ENCODE results near the gene SYTL1. TPM values are rescaled to one million over a fixed set of nuclear protein-coding genes. Genes with fewer than 3 reads are reported as not detected.

SYTL1 gene
- total RNA-seq, 4 donors from 2014 or later: 12.4 to 23.9 (median 18.4) TPM

DNA sequence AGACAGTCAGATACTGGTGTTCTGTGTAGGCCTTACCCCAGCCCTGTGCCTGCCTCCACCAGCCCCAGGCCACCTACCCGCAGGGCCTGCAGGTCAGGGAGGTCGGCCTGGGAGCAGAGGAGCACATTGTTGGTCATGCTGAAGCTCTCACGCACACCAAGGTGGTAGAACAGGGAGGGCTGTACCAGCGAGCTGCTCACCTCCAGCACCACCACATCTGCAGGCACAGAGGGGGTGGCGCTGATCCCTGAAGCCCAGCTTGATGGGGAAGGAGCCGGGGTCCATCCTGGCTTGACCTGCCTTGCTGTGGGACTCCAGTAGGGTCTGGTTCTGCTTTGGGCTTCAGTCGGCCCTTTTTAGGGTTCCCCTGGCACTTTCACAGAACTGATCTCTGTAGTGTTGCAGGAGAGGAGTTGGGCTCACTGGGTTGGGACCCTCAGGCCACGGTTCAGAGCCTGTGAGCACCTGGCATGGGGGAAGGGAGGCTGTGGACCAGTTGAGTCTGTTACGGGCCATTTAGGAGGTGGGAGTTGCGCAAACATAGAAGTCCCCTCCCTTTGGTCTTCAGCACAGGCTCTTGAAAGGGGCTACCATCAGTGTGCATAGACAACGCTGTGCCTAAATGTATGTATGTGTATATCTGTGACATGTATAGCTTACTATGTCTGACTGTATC, 23.0 kb downstream of the SYTL1 start:
- H3K4me1 ChIP-seq: peaks cover 5 to 20% of the 10 kb centered on the region in 2 donors
- no peak for TF ChIP-seq POLR2A (IDR thresholded peaks at IDR 0.05)
- TF ChIP-seq, protein P1, sequence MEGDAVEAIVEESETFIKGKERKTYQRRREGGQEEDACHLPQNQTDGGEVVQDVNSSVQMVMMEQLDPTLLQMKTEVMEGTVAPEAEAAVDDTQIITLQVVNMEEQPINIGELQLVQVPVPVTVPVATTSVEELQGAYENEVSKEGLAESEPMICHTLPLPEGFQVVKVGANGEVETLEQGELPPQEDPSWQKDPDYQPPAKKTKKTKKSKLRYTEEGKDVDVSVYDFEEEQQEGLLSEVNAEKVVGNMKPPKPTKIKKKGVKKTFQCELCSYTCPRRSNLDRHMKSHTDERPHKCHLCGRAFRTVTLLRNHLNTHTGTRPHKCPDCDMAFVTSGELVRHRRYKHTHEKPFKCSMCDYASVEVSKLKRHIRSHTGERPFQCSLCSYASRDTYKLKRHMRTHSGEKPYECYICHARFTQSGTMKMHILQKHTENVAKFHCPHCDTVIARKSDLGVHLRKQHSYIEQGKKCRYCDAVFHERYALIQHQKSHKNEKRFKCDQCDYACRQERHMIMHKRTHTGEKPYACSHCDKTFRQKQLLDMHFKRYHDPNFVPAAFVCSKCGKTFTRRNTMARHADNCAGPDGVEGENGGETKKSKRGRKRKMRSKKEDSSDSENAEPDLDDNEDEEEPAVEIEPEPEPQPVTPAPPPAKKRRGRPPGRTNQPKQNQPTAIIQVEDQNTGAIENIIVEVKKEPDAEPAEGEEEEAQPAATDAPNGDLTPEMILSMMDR (IDR thresholded peaks at IDR 0.05): no peak
- H3K4me3 ChIP-seq (replicated peaks in 1 of 3): peak overlapping the region in 1 of 3 donors; percentile 63
- H3K27ac ChIP-seq: peak overlapping the region in 2 of 3 donors; percentile 94 to 95
- no peaks in the 10 kb centered on the region for H3K9me3 ChIP-seq
- DNase-seq: no peak
- peaks cover 15 to 37% of the 10 kb centered on the region in 2 donors for H3K36me3 ChIP-seq
- no peaks in the 10 kb centered on the region for H3K27me3 ChIP-seq
- WGBS, 2 donors: 58 to 70% methylated on average over 7 of the region's 11 CpGs
- intact Hi-C loops (cut with DNase I): no loop called here

DNA sequence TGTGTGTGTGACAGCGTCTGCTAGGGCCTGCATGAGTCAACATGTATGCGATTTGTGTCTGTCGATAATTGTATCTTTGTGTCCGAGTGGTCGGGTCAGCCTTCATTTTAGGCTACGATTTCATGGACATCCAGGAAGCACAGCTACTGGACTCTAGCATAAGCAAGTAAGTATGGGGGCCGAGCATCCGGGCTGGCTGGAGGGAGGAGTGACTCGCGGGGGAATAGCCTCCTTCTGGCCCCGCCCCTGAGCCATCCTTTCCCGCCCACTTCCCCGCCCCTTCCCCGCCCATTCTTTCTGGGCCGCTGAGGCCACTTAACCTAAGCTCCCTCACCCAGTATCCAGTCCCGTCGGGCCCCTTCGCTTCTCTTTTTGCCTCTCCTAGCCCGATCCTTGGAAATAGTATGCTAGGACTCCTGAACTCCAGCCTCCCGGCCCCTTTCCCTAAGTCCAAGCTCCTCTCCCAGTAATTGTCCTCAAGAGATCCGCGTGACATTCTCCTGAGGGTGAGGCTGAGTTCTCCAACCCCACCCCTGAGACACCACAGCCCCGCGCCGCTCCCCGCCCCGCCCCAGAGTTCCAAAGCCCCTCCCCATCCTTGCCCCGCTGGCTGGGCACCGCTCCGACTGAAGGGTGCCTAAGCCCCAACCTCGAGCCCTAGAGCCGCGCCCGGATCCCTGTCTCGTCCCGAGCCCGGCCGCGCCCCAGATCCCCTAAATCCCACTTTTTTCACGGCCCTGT, 23.7 kb downstream of the SYTL1 start:
- H3K9me3 ChIP-seq: no peaks in the 10 kb centered on the region
- peaks cover 15 to 36% of the 10 kb centered on the region in 2 donors for H3K36me3 ChIP-seq
- 4 to 5% methylated on average over 35 to 40 of the region's 40 CpGs for WGBS, 2 donors
- H3K4me1 ChIP-seq: peaks cover 5 to 20% of the 10 kb centered on the region in 2 donors
- H3K27ac ChIP-seq: peak overlapping the region; percentile 86 to 95 (median 94)
- H3K4me3 ChIP-seq (replicated peaks in 1 of 3): peak overlapping the region; percentile 10 to 63 (median 51)
- DNase-seq: peak; percentile 88
- intact Hi-C loops (cut with DNase I): no loop called here
- H3K27me3 ChIP-seq: no peaks in the 10 kb centered on the region
- peak in 1 of 2 donors; percentile 63 for TF ChIP-seq POLR2A (IDR thresholded peaks at IDR 0.05)
- TF ChIP-seq, protein P1 (IDR thresholded peaks at IDR 0.05): no peak

DNA sequence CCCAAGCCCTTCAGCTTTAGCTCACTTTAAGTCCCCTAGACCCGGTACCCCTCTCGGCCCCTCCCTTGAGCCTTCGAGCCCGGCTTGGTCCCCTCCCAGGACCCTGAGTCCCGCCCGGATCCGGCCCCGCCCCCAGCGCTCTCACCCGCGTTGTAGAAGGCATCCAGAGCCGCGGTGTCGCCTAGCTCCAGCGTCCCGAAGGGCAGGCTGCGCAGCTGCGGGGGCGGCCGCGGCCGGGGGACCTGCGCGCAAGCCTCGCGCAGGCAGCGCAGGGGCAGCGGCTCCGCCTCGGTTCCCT, 24.2 kb downstream of the SYTL1 start:
- H3K4me1 ChIP-seq: peaks cover 5 to 20% of the 10 kb centered on the region in 2 donors
- WGBS, 2 donors: 0% methylated on average over 8 to 13 of the region's 30 CpGs
- no peaks in the 10 kb centered on the region for H3K27me3 ChIP-seq
- intact Hi-C loops (cut with DNase I): no loop called here
- DNase-seq: peak; percentile 88 to 92
- TF ChIP-seq, protein P1 (IDR thresholded peaks at IDR 0.05): no peak
- peak; percentile 24 to 49 for TF ChIP-seq POLR2A (IDR thresholded peaks at IDR 0.05)
- H3K36me3 ChIP-seq: peaks cover 14 to 31% of the 10 kb centered on the region in 2 donors
- peak overlapping the region; percentile 10 to 63 (median 51) for H3K4me3 ChIP-seq (replicated peaks in 1 of 3)
- H3K27ac ChIP-seq: peak overlapping the region; percentile 86 to 95 (median 94)
- H3K9me3 ChIP-seq: no peaks in the 10 kb centered on the region

DNA sequence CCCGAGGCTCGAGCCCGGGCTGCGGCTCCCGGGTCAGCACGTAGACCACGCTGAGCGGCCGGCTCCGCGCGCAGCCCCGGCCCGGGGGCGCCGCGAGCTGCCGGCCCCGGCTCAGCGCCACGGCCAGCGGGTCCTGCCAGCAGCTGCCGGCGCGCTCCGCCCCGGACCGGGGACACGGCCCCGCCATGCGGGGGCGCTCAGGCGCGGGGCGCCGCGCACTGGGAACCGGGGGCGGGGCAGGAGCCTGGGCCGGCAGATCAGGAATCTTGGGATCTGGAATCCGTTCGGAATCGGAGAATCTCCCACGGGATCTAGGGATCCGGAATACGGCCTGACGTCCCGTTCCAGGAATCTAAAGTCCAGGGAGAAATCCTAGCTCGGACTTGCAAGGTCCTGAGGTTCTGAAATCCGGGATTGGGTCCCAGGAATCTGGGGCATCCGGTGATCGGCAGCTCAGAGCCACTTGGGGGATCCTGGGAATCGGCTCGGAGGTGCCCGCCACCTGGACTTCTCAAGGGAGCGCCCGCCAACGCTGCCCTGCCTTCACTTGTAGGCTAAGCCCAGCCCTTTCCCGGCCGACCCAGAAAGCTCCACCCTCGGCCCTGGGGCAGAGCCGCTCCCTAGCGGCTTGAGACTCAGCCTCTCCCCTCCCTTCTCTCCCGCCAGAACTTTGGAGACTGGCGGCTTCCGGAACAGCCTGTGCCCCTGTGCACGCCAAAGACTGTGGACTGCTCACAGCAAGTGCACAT, 24.8 kb downstream of the SYTL1 start, which contains the start of gene MAP3K6:
Gene MAP3K6 (minus strand): TSS at position 551 of the 749 bp plus-strand sequence. CDS start 364 bp downstream, at position 187.
- H3K4me1 ChIP-seq: peaks cover 5 to 20% of the 10 kb centered on the region in 2 donors
- peaks cover 10 to 26% of the 10 kb centered on the region in 2 donors for H3K36me3 ChIP-seq
- DNase-seq: peak; percentile 93 to 95
- no peaks in the 10 kb centered on the region for H3K27me3 ChIP-seq
- 1% methylated on average over 24 to 31 of the region's 67 CpGs for WGBS, 2 donors
- no peaks in the 10 kb centered on the region for H3K9me3 ChIP-seq
- peak within 1 kb of the TSS; percentile 48 to 63 (median 51) for H3K4me3 ChIP-seq (replicated peaks in 1 of 3)
- TF ChIP-seq, protein P1 (IDR thresholded peaks at IDR 0.05): peak in 3 of 6 experiments; percentile 25 to 43 (median 37)
- TF ChIP-seq POLR2A (IDR thresholded peaks at IDR 0.05): peak in 1 of 2 donors; percentile 79
- H3K27ac ChIP-seq: peak within 1 kb of the TSS; percentile 92 to 95 (median 94)
- intact Hi-C loops (cut with DNase I): no loop called here

All from thyroid gland (tissue), 4 donors.